GM12891 (cell line): ENCODE measurements around the gene RGS7.

ENCODE experiments used
- POLR2A ChIP-seq: IDR thresholded peaks from 2 replicates; pipeline ENCODE4 v1.6.1; 2011; ENCODE audit warnings: low read depth, low read length, control low read depth
- POLR2AphosphoS5 ChIP-seq: IDR thresholded peaks from 2 replicates; pipeline ENCODE4 v1.6.1; 2011; ENCODE audit warnings: low read depth, low read length, control low read depth

DNA sequence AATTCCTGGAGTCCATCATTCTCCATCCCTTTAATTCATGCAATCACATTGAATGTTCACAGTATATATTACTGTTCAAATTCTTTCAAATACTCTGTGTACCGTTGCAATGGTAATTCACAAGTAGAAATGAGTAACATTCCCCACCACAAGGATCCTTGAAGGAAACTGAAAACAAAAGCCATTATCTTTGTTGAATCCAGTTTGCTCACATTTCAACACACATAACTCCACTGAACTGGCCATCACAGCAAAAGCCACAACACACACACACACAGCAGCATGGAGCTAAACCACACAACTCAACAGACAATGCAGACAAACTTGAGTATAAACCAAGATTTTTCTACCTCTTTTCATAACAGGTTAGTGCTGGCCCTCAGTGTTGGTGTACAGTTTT, 556.7 kb downstream of the RGS7 start:
- TF ChIP-seq POLR2AphosphoS5 (no peak), POLR2A (no peak)
